G401 (cell line): ENCODE measurements around the gene KIAA0232. TPM values are rescaled to one million over a fixed set of nuclear protein-coding genes. Genes with fewer than 3 reads are reported as not detected.
"Not testable (repeated sequence)": the region's sequence is repeated elsewhere in the genome, so short reads cannot be mapped to it uniquely, and the experiment has no call there.

Experiments
- DNase-seq: peaks from one replicate; pipeline ENCODE4 v3.0.0-alpha.2; 2015; ENCODE audit warnings: low spot score
- in situ Hi-C: cut with HindIII; loops from 2 replicates; pipeline ENCODE4 v1.10.0; 2016; ENCODE audit warnings: low sequenced_read_pairs, mixed read lengths
- total RNA-seq: library from RNA; depleted of rRNA; stranded (reverse); fragments of >200 nt; shearing (Covaris generic); gene quantifications from 2 replicates; pipeline ENCODE4 v1.2.3, GENCODE V29; 2014

KIAA0232 gene
- total RNA-seq, 1 experiment from 2014 or later: 10.3 TPM

- DNase-seq: peak; percentile 78
- in situ Hi-C loops: no loop called here
These were observed 11.3 kb upstream of the KIAA0232 start for GRCh38 chr4:6771229-6771671.

GRCh38 chr4:6772223-6772928 is 10.2 kb upstream of the KIAA0232 start:
- in situ Hi-C loops: no loop called here
- DNase-seq: peak; percentile 57

- in situ Hi-C loops: no loop called here
- no peak for DNase-seq
These were observed 9.4 kb upstream of the KIAA0232 start for GRCh38 chr4:6773106-6773505.

- in situ Hi-C loops: no loop called here
- no peak for DNase-seq
These were observed 8.6 kb upstream of the KIAA0232 start for GRCh38 chr4:6773616-6774540.

GRCh38 chr4:6775746-6776145 is 6.8 kb upstream of the KIAA0232 start:
- no peak for DNase-seq
- in situ Hi-C loops: no loop called here

- no peak for DNase-seq
- in situ Hi-C loops: no loop called here
These were observed 5.4 kb upstream of the KIAA0232 start for GRCh38 chr4:6776920-6777635.

- in situ Hi-C loops: no loop called here
- no peak for DNase-seq
These were observed 4.8 kb upstream of the KIAA0232 start for GRCh38 chr4:6777636-6778281.

- in situ Hi-C loops: no loop called here
These were observed 4.1 kb upstream of the KIAA0232 start for GRCh38 chr4:6778435-6778834.

GRCh38 chr4:6779667-6780565 is 2.6 kb upstream of the KIAA0232 start:
- DNase-seq: peak; percentile 26
- in situ Hi-C loops: no loop called here

More at GRCh38 chr4:6778435-6778834, 4.1 kb upstream of the KIAA0232 start:
- DNase-seq: no peak

- DNase-seq: peak; percentile 7
- in situ Hi-C loops: no loop called here
These were observed 1.4 kb upstream of the KIAA0232 start for GRCh38 chr4:6781113-6781512.

- in situ Hi-C loops: no loop called here
- peak; percentile 19 for DNase-seq
These were observed 966 bp upstream of the KIAA0232 start for GRCh38 chr4:6781561-6781960.

- in situ Hi-C loops: no loop called here
- no peak for DNase-seq
These were observed 251 bp downstream of the KIAA0232 start for GRCh38 chr4:6782846-6783110.

GRCh38 chr4:6783111-6783981 is 819 bp downstream of the KIAA0232 start:
- DNase-seq: peak; percentile 89
- in situ Hi-C loops: no loop called here

GRCh38 chr4:6785572-6785925 is 3.0 kb downstream of the KIAA0232 start:
- no peak for DNase-seq
- in situ Hi-C loops: no loop called here

GRCh38 chr4:6788123-6788522 is 5.6 kb downstream of the KIAA0232 start:
- DNase-seq: no peak
- in situ Hi-C loops: no loop called here

- in situ Hi-C loops, DNase-seq: not testable (repeated sequence)
These were observed 8.7 kb downstream of the KIAA0232 start for GRCh38 chr4:6791245-6791644.

GRCh38 chr4:6791796-6792195 is 9.3 kb downstream of the KIAA0232 start:
- in situ Hi-C loops, DNase-seq: not testable (repeated sequence)

- no peak for DNase-seq
- in situ Hi-C loops: no loop called here
These were observed 11.7 kb downstream of the KIAA0232 start for GRCh38 chr4:6794189-6794588.
